Measurements from ENCODE around the gene STOX2. TPM values are rescaled to one million over a fixed set of nuclear protein-coding genes. Genes with fewer than 3 reads are reported as not detected.

STOX2 gene
- total and polyA plus RNA-seq, 2 experiments from 2014 or later, result 6.4 to 20.1 TPM

GRCh38 chr4:184014301-184014700 lies 109.2 kb downstream of the STOX2 start:
- no peak for TF ChIP-seq CTCF (IDR thresholded peaks at IDR 0.05; ENCODE audit: low read depth, low read length)
- H3K27ac ChIP-seq, result no peak overlapping the region
- H3K36me3 ChIP-seq, result no peaks in the 10 kb centered on the region
- no peaks in the 10 kb centered on the region for H3K27me3 ChIP-seq
- peaks cover 19% of the 10 kb centered on the region for H3K4me1 ChIP-seq (ENCODE audit: low read depth)
- no peak overlapping the region for H3K4me3 ChIP-seq
- no peak for DNase-seq (ENCODE audit: low read depth in 1 of 2, low spot score in 1 of 2)
- H3K9me3 ChIP-seq (ENCODE audit: low read depth), result no peaks in the 10 kb centered on the region

DNA sequence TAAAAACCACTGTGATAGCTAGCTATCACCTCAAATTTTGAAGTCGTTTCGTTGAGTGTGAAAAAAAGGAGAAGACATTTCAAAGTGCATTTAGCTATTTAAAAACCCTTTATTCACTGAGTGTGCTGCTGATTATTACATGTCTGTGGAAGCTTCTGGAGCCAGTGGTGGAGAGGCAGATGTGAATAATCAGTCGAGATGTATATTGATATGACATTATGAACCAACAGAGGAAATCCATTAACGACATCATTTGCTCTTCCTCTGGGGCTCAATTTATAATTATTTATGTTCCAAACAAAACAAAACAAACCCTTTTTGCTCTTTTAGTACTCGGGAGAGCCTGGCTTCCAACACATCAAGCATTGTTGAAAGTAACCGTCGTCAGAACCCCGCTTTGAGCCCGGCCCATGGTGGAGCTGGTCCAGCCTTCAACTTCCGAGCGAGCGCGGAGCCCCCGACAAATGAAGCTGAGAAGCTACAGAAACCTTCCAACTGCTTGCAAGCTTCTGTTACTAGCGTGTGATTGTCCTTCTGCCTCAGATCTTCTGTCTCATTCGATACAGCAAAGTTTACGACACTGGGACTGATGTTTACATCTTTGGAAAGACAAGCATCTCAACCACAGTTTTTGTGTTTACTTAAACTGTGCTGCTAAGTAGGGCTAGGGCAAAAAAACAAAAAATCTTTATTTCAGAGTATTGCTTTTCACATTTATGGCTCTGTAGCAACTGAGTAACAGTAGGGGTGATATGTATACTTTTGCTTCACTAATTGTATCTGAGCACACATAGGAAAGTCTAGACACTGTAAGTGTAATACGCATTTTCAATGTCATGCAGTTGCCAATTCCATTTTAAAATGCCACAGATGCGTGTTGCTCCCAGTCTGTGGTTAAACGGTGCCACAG lies 111.9 kb downstream of the STOX2 start:
- Histone ChIP-seq H3K27me3 (no peaks in the 10 kb centered on the region), H3K4me3 (no peak overlapping the region), H3K4me1 (ENCODE audit: low read depth) (peaks cover 16% of the 10 kb centered on the region), H3K9me3 (ENCODE audit: low read depth) (no peaks in the 10 kb centered on the region), H3K36me3 (no peaks in the 10 kb centered on the region), H3K27ac (no peak overlapping the region)
- no peak for TF ChIP-seq CTCF (IDR thresholded peaks at IDR 0.05; ENCODE audit: low read depth, low read length)
- no peak for DNase-seq (ENCODE audit: low read depth in 1 of 2, low spot score in 1 of 2)

GRCh38 chr4:184019076-184019475 lies 114.0 kb downstream of the STOX2 start:
- H3K27me3 ChIP-seq, result no peaks in the 10 kb centered on the region
- H3K4me1 ChIP-seq (ENCODE audit: low read depth), result no peaks in the 10 kb centered on the region
- no peak for TF ChIP-seq CTCF (IDR thresholded peaks at IDR 0.05; ENCODE audit: low read depth, low read length)
- H3K4me3 ChIP-seq, result no peak overlapping the region
- no peak overlapping the region for H3K27ac ChIP-seq
- no peak for DNase-seq (ENCODE audit: low read depth in 1 of 2, low spot score in 1 of 2)
- H3K9me3 ChIP-seq (ENCODE audit: low read depth), result no peaks in the 10 kb centered on the region
- no peaks in the 10 kb centered on the region for H3K36me3 ChIP-seq

GRCh38 chr4:184019667-184020623 lies 114.8 kb downstream of the STOX2 start:
- H3K4me1 ChIP-seq (ENCODE audit: low read depth), result no peaks in the 10 kb centered on the region
- no peak for TF ChIP-seq CTCF (IDR thresholded peaks at IDR 0.05; ENCODE audit: low read depth, low read length)
- DNase-seq (ENCODE audit: low read depth in 1 of 2, low spot score in 1 of 2), result no peak
- H3K4me3 ChIP-seq, result no peak overlapping the region
- H3K27ac ChIP-seq, result no peak overlapping the region
- no peaks in the 10 kb centered on the region for H3K9me3 ChIP-seq (ENCODE audit: low read depth)
- H3K27me3 ChIP-seq, result no peaks in the 10 kb centered on the region
- no peaks in the 10 kb centered on the region for H3K36me3 ChIP-seq

DNA sequence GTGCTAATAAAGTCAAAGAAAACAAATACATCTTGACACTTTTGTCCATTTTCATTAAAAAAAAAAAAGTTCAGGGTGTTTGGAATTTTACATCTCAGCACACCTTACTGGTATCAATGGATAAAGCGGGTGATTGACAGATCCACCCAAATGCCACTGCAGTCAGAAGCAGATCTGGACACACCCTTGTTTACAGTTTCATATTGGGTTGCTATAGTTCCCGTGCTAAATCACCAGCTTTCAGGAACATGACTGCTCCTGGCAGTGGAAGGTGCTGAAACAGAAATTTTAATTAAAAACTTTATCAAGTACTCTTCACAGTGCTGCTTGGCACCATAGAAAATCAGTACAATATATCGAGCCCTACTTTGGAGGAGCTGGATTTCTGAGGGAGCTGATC lies 116.3 kb downstream of the STOX2 start:
- no peaks in the 10 kb centered on the region for H3K27me3 ChIP-seq
- no peaks in the 10 kb centered on the region for H3K9me3 ChIP-seq (ENCODE audit: low read depth)
- H3K36me3 ChIP-seq, result no peaks in the 10 kb centered on the region
- DNase-seq (ENCODE audit: low read depth in 1 of 2, low spot score in 1 of 2), result no peak
- TF ChIP-seq CTCF (IDR thresholded peaks at IDR 0.05; ENCODE audit: low read depth, low read length), result no peak
- H3K4me1 ChIP-seq (ENCODE audit: low read depth), result no peaks in the 10 kb centered on the region
- no peak overlapping the region for H3K4me3 ChIP-seq
- no peak overlapping the region for H3K27ac ChIP-seq

Measured in cardiac muscle cell (in vitro differentiated cells and primary cell).